Measurements from ENCODE around the gene SUSD5. TPM values are rescaled to one million over a fixed set of nuclear protein-coding genes. Genes with fewer than 3 reads are reported as not detected.

SUSD5 gene
- total RNA-seq, 1 experiment from 2014 or later = 1.2 TPM

- TF ChIP-seq ATF2 (CRISPR knock-in tag; IDR thresholded peaks at IDR 0.05; ENCODE audit: borderline replicate concordance, low read depth) = no peak
- no peak for TF ChIP-seq ATF6 (CRISPR knock-in tag; IDR thresholded peaks at IDR 0.05)
- TF ChIP-seq CBFB (CRISPR knock-in tag; IDR thresholded peaks at IDR 0.05; ENCODE audit: low read depth) = no peak
- TF ChIP-seq ZNF423 (CRISPR knock-in tag; IDR thresholded peaks at IDR 0.05) = no peak
- no peak for TF ChIP-seq ZNF396 (CRISPR knock-in tag; IDR thresholded peaks at IDR 0.05; ENCODE audit: borderline replicate concordance)
- TF ChIP-seq CREM (CRISPR knock-in tag; IDR thresholded peaks at IDR 0.05) = no peak
- no peak for TF ChIP-seq SOX15 (CRISPR knock-in tag; IDR thresholded peaks at IDR 0.05)
- no peak for TF ChIP-seq NR3C1 (CRISPR knock-in tag; conservative IDR thresholded peaks at IDR 0.05; ENCODE audit: low read depth)
- no peak for TF ChIP-seq ZSCAN18 (CRISPR knock-in tag; IDR thresholded peaks at IDR 0.05)
- no peak for TF ChIP-seq HMGA2 (CRISPR knock-in tag; IDR thresholded peaks at IDR 0.05)
- no peak for TF ChIP-seq STAT6 (CRISPR knock-in tag; conservative IDR thresholded peaks at IDR 0.05; ENCODE audit: low read depth)
- no peak for TF ChIP-seq TEAD4 (CRISPR knock-in tag; IDR thresholded peaks at IDR 0.05)
Observed at GRCh38 chr3:33145901-33146580, 72.6 kb downstream of the SUSD5 start (continued).

GRCh38 chr3:33145221-33145900 is 73.2 kb downstream of the SUSD5 start:
- H3K36me3 Mint-ChIP-seq = peaks cover 19% of the 10 kb centered on the region
- ATAC-seq (no peak), DNase-seq (ENCODE audit: low spot score) (no peak)
- H3K4me3 Mint-ChIP-seq = no peak overlapping the region
- TF ChIP-seq MXD4 (CRISPR knock-in tag; IDR thresholded peaks at IDR 0.05; ENCODE audit: borderline replicate concordance) (no peak), IRF2 (CRISPR knock-in tag; IDR thresholded peaks at IDR 0.05; ENCODE audit: borderline replicate concordance, low read depth) (no peak), MLX (CRISPR knock-in tag; IDR thresholded peaks at IDR 0.05) (no peak), MAX (CRISPR knock-in tag; IDR thresholded peaks at IDR 0.05) (no peak), ERG (CRISPR knock-in tag; IDR thresholded peaks at IDR 0.05) (no peak), USF2 (CRISPR knock-in tag; IDR thresholded peaks at IDR 0.05) (no peak), JUN (CRISPR knock-in tag; IDR thresholded peaks at IDR 0.05) (no peak), NFATC4 (CRISPR knock-in tag; IDR thresholded peaks at IDR 0.05) (no peak), ATF1 (CRISPR knock-in tag; IDR thresholded peaks at IDR 0.05) (no peak), FOXJ3 (CRISPR knock-in tag; IDR thresholded peaks at IDR 0.05; ENCODE audit: borderline replicate concordance) (no peak)
- CTCF ChIA-PET = interaction anchor here (1.5 to 2.3 kb wide), 3 partner anchors 14 to 227 kb away, joined by 4 to 23 read pairs (median 11); no protein-coding TSS in a partner anchor
- H3K9me3 Mint-ChIP-seq = peaks cover 4% of the 10 kb centered on the region; the same call in 1 of the 2 replicates
- no peak overlapping the region for H3K27ac Mint-ChIP-seq
- POLR2A ChIA-PET = no interaction called here
- H3K4me1 Mint-ChIP-seq = peaks cover 7% of the 10 kb centered on the region; the same call in 1 of the 2 replicates
- no peaks in the 10 kb centered on the region; the same call in 1 of the 2 replicates for H3K27me3 Mint-ChIP-seq (ENCODE audit: low read depth)
